ENCODE results near the gene SLC25A19.
"Not testable (repeated sequence)": the region's sequence is repeated elsewhere in the genome, so short reads cannot be mapped to it uniquely, and the experiment has no call there.

GRCh38 chr17:75255954-75256698 is 33.1 kb downstream of the SLC25A19 start:
- TF ChIP-seq SUZ12 (IDR thresholded peaks at IDR 0.05; ENCODE audit: extremely low read depth, insufficient read depth, insufficient read length); ZNF274 (IDR thresholded peaks at IDR 0.05; ENCODE audit: low read depth, low read length); YY1 (IDR thresholded peaks at IDR 0.05; ENCODE audit: insufficient read depth, insufficient read length): not testable (repeated sequence)
